K562 (cell line): ENCODE measurements around the gene NECAP2. TPM values are rescaled to one million over a fixed set of nuclear protein-coding genes. Genes with fewer than 3 reads are reported as not detected.

Experiments used
- BRF1 ChIP-seq: IDR thresholded peaks from 3 replicates; pipeline ENCODE4 v1.6.1; 2011; ENCODE audit warnings: borderline replicate concordance, mild to moderate bottlenecking; ENCODE audit not compliant: insufficient read length; ENCODE audit errors: extremely low read depth
- CXXC5 ChIP-seq: fragments of 250-450 bp; sonication (Bioruptor Pico); IDR thresholded peaks from 2 replicates; pipeline ENCODE4 v1.8.0; 2022; ENCODE audit warnings: inconsistent platforms, mild to moderate bottlenecking, moderate library complexity
- HNRNPLL ChIP-seq: fragments of 200-400 bp; formaldehyde crosslinking; IDR thresholded peaks from 2 replicates; pipeline ENCODE4 v1.6.1; 2017; ENCODE audit warnings: low read length, low read depth, mild to moderate bottlenecking; ENCODE audit not compliant: poor library complexity, severe bottlenecking
- NR3C1 ChIP-seq: sonication (generic); formaldehyde crosslinking; IDR thresholded peaks from 2 replicates; pipeline ENCODE4 v1.8.1; 2022; ENCODE audit warnings: missing genetic modification reagents
- POU5F1 ChIP-seq: fragments of 150-350 bp; IDR thresholded peaks from 2 replicates; pipeline ENCODE4 v1.6.1; 2014; ENCODE audit warnings: borderline replicate concordance, low read length, low read depth, mild to moderate bottlenecking; ENCODE audit not compliant: partially characterized antibody
- ZNF592 ChIP-seq: fragments of 450-650 bp; IDR thresholded peaks from 2 replicates; pipeline ENCODE4 v1.6.1; 2017; ENCODE audit warnings: antibody characterized with exemption, mild to moderate bottlenecking
- polyA plus RNA-seq, 8 experiments: library from polyadenylated mRNA; depleted of rRNA in 4 of 8; stranded (reverse) in 5 of 8; unstranded in 3 of 8; fragments of >200 nt; fragmentation: Nextera tagmentation in 2 of 8; fragmentation: Illumina TruSeq in 1 of 8; extraction: Ambion mirVana in 2 of 8; extraction: Trizol in 1 of 8; gene quantifications; 2 replicates each; pipeline versions ENCODE4 v1.2.1 to v1.2.3, GENCODE V29; 2011 to 2014; ENCODE audit warnings: inconsistent platforms in 1 of 8, missing spikeins in 1 of 8
- total RNA-seq, 7 experiments: library from RNA; depleted of rRNA in 6 of 7; stranded (reverse); fragments of >200 nt in 6 of 7; fragmentation: Illumina TruSeq in 2 of 7; extraction: Trizol in 2 of 7; gene quantifications; 2 replicates each; pipeline versions ENCODE4 v1.2.1 to v1.2.3, GENCODE V29; 2011 to 2021; ENCODE audit warnings: low replicate concordance in 1 of 7
- TF ChIP-seq, protein P1 (sequence below): sonication (generic); formaldehyde crosslinking; IDR thresholded peaks from 2 replicates; pipeline ENCODE4 v1.9.0; 2022; ENCODE audit warnings: mild to moderate bottlenecking, missing genetic modification reagents
- TF ChIP-seq, protein P2 (sequence below), 2 experiments: fragments of 450-650 bp; formaldehyde crosslinking in 1 of 2; IDR thresholded peaks; 2 replicates each; pipeline versions ENCODE4 v1.4.0 to v1.6.1; 2014 to 2020; ENCODE audit warnings: mild to moderate bottlenecking in 2 of 2, borderline replicate concordance in 1 of 2, low read depth in 1 of 2
- TF ChIP-seq, protein P3 (sequence below), 2 experiments: IDR thresholded peaks; 2 replicates each; pipeline ENCODE4 v1.6.1; 2012; ENCODE audit warnings: improper control_type of control experiment in 2 of 2, low read depth in 2 of 2, low read length in 2 of 2, borderline replicate concordance in 1 of 2

NECAP2 gene
- total and polyA plus RNA-seq, 9 of the 15 experiments (the other 6 are each of a cell fraction or from before 2014, with no cell fraction given), result 22.7 to 107 (median 79.2) TPM

GRCh38 chr1:16443975-16444770, 3.6 kb downstream of the NECAP2 start (continued):
- TF ChIP-seq, protein P1, sequence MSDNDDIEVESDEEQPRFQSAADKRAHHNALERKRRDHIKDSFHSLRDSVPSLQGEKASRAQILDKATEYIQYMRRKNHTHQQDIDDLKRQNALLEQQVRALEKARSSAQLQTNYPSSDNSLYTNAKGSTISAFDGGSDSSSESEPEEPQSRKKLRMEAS, result 0 out of 2 replicates have a peak, but pooled peaks have one; percentile 21
- TF ChIP-seq CXXC5 (CRISPR knock-in tag), result 0 out of 2 replicates have a peak, but pooled peaks have one; percentile 12
- TF ChIP-seq HNRNPLL, result no peak
- TF ChIP-seq ZNF592, result peak; percentile 49; the same call in 1 of the 2 replicates
- TF ChIP-seq BRF1, result no peak
- TF ChIP-seq, protein P2, sequence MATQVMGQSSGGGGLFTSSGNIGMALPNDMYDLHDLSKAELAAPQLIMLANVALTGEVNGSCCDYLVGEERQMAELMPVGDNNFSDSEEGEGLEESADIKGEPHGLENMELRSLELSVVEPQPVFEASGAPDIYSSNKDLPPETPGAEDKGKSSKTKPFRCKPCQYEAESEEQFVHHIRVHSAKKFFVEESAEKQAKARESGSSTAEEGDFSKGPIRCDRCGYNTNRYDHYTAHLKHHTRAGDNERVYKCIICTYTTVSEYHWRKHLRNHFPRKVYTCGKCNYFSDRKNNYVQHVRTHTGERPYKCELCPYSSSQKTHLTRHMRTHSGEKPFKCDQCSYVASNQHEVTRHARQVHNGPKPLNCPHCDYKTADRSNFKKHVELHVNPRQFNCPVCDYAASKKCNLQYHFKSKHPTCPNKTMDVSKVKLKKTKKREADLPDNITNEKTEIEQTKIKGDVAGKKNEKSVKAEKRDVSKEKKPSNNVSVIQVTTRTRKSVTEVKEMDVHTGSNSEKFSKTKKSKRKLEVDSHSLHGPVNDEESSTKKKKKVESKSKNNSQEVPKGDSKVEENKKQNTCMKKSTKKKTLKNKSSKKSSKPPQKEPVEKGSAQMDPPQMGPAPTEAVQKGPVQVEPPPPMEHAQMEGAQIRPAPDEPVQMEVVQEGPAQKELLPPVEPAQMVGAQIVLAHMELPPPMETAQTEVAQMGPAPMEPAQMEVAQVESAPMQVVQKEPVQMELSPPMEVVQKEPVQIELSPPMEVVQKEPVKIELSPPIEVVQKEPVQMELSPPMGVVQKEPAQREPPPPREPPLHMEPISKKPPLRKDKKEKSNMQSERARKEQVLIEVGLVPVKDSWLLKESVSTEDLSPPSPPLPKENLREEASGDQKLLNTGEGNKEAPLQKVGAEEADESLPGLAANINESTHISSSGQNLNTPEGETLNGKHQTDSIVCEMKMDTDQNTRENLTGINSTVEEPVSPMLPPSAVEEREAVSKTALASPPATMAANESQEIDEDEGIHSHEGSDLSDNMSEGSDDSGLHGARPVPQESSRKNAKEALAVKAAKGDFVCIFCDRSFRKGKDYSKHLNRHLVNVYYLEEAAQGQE (IDR thresholded peaks at IDR 0.05; ENCODE audit: borderline replicate concordance), result no peak
- TF ChIP-seq, protein P2 (CRISPR knock-in tag; IDR thresholded peaks at IDR 0.05; ENCODE audit: low read depth), result no peak
- no peak for TF ChIP-seq POU5F1
- TF ChIP-seq, protein P3, sequence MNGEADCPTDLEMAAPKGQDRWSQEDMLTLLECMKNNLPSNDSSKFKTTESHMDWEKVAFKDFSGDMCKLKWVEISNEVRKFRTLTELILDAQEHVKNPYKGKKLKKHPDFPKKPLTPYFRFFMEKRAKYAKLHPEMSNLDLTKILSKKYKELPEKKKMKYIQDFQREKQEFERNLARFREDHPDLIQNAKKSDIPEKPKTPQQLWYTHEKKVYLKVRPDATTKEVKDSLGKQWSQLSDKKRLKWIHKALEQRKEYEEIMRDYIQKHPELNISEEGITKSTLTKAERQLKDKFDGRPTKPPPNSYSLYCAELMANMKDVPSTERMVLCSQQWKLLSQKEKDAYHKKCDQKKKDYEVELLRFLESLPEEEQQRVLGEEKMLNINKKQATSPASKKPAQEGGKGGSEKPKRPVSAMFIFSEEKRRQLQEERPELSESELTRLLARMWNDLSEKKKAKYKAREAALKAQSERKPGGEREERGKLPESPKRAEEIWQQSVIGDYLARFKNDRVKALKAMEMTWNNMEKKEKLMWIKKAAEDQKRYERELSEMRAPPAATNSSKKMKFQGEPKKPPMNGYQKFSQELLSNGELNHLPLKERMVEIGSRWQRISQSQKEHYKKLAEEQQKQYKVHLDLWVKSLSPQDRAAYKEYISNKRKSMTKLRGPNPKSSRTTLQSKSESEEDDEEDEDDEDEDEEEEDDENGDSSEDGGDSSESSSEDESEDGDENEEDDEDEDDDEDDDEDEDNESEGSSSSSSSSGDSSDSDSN (IDR thresholded peaks at IDR 0.05; ENCODE audit: borderline replicate concordance in 1 of 2, low read depth in 2 of 2, low read length in 2 of 2), result 0 out of 4 replicates have a peak, but pooled peaks of 1 of the 2 experiments have one; percentile 49
- TF ChIP-seq NR3C1 (CRISPR knock-in tag), result no peak
